Measurements from ENCODE around the gene ISL1.

- TF ChIP-seq CTCF (conservative IDR thresholded peaks at IDR 0.05) (no peak), EZH2 (IDR thresholded peaks at IDR 0.05; ENCODE audit: low read depth) (no peak)
Measured at GRCh38 chr5:51391175-51391574, 7.9 kb downstream of the ISL1 start.
